Measurements from ENCODE around the gene USP5. TPM values are rescaled to one million over a fixed set of nuclear protein-coding genes. Genes with fewer than 3 reads are reported as not detected.

Gene USP5
- total RNA-seq, 1 experiment from 2014 or later, result 175 TPM

DNA sequence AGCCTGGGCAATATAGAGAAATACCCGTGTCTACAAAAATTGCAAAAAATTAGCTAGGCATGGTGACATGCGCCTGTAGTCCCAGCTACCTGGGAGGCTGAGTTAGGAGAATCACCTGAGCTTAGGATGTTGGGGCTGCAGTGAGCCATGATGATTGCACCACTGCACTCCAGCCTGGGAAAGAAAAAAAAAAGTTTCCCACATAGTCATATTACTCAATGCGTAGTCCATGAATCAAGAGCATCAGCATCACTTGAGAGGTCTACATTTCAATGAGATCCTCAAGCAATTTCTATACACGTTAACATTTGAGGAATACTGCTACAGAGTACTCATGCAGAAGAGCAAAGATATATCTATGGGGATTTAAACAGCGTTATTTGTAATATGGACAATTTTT, 47.5 kb downstream of the USP5 start:
- no peaks in the 10 kb centered on the region for H4K20me1 ChIP-seq (ENCODE audit: insufficient read depth)
- no peaks in the 10 kb centered on the region for H3K36me3 ChIP-seq (ENCODE audit: control insufficient read depth in 1 of 2, insufficient read depth in 2 of 2, low read length in 2 of 2)
- peaks cover 8 to 22% of the 10 kb centered on the region in 2 experiments for H3K4me1 ChIP-seq (ENCODE audit: control insufficient read depth in 1 of 2, insufficient read depth in 2 of 2, low read length in 2 of 2)
- no peaks in the 10 kb centered on the region for H3K79me2 ChIP-seq (ENCODE audit: insufficient read depth, low read length)
- H3K4me3 ChIP-seq (replicated peaks in 1 of 2; ENCODE audit: low read depth in 1 of 2, low read length in 2 of 2), result no peak overlapping the region
- H2AFZ ChIP-seq (ENCODE audit: low read depth, low read length, poor library complexity, severe bottlenecking), result no peak overlapping the region
- no peak for ATAC-seq
- no peaks in the 10 kb centered on the region for H3K9me3 ChIP-seq (ENCODE audit: control insufficient read depth in 1 of 2, insufficient read depth in 1 of 2, low read depth in 1 of 2, low read length in 2 of 2)
- BruUV-seq (replicated peaks), result no TSS peak
- no peaks in the 10 kb centered on the region for H3K9me2 ChIP-seq (ENCODE audit: insufficient read depth)
- RAD21 ChIA-PET (ENCODE audit: low non-redundant PET in 1 of 2, low total read pairs in 2 of 2, uncharacterized antibody in 2 of 2, unreplicated experiment in 2 of 2), result no interaction called here
- CTCF ChIA-PET, result no interaction called here
- POLR2A ChIA-PET, result interaction anchor here (0.6 kb wide), 1 partner anchor 21 kb away, joined by 5 read pairs; no protein-coding TSS in a partner anchor
- no peak for DNase-seq (ENCODE audit: low read depth, low spot score)
- intact Hi-C loops (cut with micrococcal nuclease), result no loop called here
- H3K9ac ChIP-seq (ENCODE audit: low read length), result no peak overlapping the region
- H3K4me2 ChIP-seq (ENCODE audit: low read length), result 0 out of 2 replicates have a peak overlapping the region, but pooled peaks have one; percentile 8
- no peaks in the 10 kb centered on the region for H3K27me3 ChIP-seq (ENCODE audit: insufficient read depth, low read length)
- TF ChIP-seq FOSL1 (IDR thresholded peaks at IDR 0.05; ENCODE audit: low read depth), result no peak
- no peak for TF ChIP-seq SIN3A (IDR thresholded peaks at IDR 0.05; ENCODE audit: low read depth)
- no peak for TF ChIP-seq CEBPB (IDR thresholded peaks at IDR 0.05; ENCODE audit: low read depth)
- TF ChIP-seq EGR1 (IDR thresholded peaks at IDR 0.05; ENCODE audit: low read depth), result no peak
- TF ChIP-seq, protein P1, sequence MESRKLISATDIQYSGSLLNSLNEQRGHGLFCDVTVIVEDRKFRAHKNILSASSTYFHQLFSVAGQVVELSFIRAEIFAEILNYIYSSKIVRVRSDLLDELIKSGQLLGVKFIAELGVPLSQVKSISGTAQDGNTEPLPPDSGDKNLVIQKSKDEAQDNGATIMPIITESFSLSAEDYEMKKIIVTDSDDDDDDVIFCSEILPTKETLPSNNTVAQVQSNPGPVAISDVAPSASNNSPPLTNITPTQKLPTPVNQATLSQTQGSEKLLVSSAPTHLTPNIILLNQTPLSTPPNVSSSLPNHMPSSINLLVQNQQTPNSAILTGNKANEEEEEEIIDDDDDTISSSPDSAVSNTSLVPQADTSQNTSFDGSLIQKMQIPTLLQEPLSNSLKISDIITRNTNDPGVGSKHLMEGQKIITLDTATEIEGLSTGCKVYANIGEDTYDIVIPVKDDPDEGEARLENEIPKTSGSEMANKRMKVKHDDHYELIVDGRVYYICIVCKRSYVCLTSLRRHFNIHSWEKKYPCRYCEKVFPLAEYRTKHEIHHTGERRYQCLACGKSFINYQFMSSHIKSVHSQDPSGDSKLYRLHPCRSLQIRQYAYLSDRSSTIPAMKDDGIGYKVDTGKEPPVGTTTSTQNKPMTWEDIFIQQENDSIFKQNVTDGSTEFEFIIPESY (IDR thresholded peaks at IDR 0.05; ENCODE audit: extremely low read depth, insufficient replicate concordance, low read length), result no peak
- TF ChIP-seq, protein P2, sequence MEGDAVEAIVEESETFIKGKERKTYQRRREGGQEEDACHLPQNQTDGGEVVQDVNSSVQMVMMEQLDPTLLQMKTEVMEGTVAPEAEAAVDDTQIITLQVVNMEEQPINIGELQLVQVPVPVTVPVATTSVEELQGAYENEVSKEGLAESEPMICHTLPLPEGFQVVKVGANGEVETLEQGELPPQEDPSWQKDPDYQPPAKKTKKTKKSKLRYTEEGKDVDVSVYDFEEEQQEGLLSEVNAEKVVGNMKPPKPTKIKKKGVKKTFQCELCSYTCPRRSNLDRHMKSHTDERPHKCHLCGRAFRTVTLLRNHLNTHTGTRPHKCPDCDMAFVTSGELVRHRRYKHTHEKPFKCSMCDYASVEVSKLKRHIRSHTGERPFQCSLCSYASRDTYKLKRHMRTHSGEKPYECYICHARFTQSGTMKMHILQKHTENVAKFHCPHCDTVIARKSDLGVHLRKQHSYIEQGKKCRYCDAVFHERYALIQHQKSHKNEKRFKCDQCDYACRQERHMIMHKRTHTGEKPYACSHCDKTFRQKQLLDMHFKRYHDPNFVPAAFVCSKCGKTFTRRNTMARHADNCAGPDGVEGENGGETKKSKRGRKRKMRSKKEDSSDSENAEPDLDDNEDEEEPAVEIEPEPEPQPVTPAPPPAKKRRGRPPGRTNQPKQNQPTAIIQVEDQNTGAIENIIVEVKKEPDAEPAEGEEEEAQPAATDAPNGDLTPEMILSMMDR (IDR thresholded peaks at IDR 0.05 in 2 of 3, conservative IDR thresholded peaks at IDR 0.05 in 1 of 3; ENCODE audit: borderline replicate concordance in 1 of 3, insufficient read depth in 1 of 3, low read depth in 2 of 3, low read length in 2 of 3), result no peak
- TF ChIP-seq SRF (IDR thresholded peaks at IDR 0.05; ENCODE audit: low read depth), result no peak
- TF ChIP-seq, protein P3, sequence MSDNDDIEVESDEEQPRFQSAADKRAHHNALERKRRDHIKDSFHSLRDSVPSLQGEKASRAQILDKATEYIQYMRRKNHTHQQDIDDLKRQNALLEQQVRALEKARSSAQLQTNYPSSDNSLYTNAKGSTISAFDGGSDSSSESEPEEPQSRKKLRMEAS (IDR thresholded peaks at IDR 0.05), result no peak
- no peak for TF ChIP-seq EZH2 (IDR thresholded peaks at IDR 0.05)
- TF ChIP-seq JUND (IDR thresholded peaks at IDR 0.05), result no peak
- TF ChIP-seq YY1 (IDR thresholded peaks at IDR 0.05; ENCODE audit: extremely low read depth, insufficient replicate concordance, low read depth, low read length), result no peak
- TF ChIP-seq, protein P4, sequence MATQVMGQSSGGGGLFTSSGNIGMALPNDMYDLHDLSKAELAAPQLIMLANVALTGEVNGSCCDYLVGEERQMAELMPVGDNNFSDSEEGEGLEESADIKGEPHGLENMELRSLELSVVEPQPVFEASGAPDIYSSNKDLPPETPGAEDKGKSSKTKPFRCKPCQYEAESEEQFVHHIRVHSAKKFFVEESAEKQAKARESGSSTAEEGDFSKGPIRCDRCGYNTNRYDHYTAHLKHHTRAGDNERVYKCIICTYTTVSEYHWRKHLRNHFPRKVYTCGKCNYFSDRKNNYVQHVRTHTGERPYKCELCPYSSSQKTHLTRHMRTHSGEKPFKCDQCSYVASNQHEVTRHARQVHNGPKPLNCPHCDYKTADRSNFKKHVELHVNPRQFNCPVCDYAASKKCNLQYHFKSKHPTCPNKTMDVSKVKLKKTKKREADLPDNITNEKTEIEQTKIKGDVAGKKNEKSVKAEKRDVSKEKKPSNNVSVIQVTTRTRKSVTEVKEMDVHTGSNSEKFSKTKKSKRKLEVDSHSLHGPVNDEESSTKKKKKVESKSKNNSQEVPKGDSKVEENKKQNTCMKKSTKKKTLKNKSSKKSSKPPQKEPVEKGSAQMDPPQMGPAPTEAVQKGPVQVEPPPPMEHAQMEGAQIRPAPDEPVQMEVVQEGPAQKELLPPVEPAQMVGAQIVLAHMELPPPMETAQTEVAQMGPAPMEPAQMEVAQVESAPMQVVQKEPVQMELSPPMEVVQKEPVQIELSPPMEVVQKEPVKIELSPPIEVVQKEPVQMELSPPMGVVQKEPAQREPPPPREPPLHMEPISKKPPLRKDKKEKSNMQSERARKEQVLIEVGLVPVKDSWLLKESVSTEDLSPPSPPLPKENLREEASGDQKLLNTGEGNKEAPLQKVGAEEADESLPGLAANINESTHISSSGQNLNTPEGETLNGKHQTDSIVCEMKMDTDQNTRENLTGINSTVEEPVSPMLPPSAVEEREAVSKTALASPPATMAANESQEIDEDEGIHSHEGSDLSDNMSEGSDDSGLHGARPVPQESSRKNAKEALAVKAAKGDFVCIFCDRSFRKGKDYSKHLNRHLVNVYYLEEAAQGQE (IDR thresholded peaks at IDR 0.05; ENCODE audit: low read depth), result no peak
- TF ChIP-seq, protein P5, sequence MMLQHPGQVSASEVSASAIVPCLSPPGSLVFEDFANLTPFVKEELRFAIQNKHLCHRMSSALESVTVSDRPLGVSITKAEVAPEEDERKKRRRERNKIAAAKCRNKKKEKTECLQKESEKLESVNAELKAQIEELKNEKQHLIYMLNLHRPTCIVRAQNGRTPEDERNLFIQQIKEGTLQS (IDR thresholded peaks at IDR 0.05), result no peak
- no peak for TF ChIP-seq ZNF274 (IDR thresholded peaks at IDR 0.05; ENCODE audit: low read depth, low read length)
- TF ChIP-seq SP1 (IDR thresholded peaks at IDR 0.05; ENCODE audit: low read depth), result no peak
- H3K27ac ChIP-seq (ENCODE audit: low read depth, low read length), result no peak overlapping the region
